ENCODE data around the gene ZMAT5. TPM values are rescaled to one million over a fixed set of nuclear protein-coding genes. Genes with fewer than 3 reads are reported as not detected.
"Not testable (repeated sequence)": the region's sequence is repeated elsewhere in the genome, so short reads cannot be mapped to it uniquely, and the experiment has no call there.

ZMAT5 gene
- total RNA-seq, 1 experiment from 2014 or later, result 36.8 TPM

DNA sequence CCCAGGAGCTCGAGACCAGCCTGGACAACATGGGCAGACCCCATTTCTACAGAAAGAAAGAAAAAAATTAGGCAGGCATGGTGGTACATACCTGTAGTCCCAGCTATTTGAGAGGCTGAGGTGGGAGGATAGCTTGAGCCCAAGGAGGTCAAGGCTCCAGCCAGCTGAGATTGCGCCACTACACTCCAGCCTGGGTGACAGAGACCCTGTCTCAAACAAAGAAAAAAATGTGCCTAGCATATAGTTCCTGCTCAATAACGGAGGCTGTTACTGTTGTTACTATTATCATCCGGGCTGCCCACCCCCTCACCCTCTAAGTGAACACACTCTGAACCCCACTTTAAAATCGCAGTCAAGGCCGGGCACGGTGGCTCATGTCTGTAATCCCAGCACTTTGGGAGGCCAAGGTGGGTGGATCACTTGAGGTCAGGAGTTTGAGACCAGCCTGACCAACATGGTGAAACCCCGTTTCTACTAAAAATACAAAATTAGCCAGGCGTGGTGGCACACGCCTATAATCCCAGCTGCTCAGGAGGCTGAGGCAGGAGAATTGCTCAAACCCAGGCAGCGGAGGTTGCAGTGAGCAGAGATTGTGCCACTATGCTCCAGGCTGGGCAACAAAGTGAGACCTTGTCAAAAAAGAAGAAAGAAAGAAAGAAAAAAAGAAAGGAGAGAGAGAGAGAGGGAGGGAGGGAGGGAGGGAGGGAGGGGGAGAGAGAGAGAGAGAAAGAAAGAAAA is 12.0 kb downstream of the ZMAT5 start:
- H3K4me3 ChIP-seq; H3K27ac ChIP-seq; H3K36me3 ChIP-seq; H3K27me3 ChIP-seq (replicated peaks); H3K9me3 ChIP-seq (replicated peaks); DNase-seq (ENCODE audit: low read depth in 1 of 2, low spot score in 2 of 2): not testable (repeated sequence)
- peaks cover 30% of the 10 kb centered on the region for H3K4me1 ChIP-seq (replicated peaks)

DNA sequence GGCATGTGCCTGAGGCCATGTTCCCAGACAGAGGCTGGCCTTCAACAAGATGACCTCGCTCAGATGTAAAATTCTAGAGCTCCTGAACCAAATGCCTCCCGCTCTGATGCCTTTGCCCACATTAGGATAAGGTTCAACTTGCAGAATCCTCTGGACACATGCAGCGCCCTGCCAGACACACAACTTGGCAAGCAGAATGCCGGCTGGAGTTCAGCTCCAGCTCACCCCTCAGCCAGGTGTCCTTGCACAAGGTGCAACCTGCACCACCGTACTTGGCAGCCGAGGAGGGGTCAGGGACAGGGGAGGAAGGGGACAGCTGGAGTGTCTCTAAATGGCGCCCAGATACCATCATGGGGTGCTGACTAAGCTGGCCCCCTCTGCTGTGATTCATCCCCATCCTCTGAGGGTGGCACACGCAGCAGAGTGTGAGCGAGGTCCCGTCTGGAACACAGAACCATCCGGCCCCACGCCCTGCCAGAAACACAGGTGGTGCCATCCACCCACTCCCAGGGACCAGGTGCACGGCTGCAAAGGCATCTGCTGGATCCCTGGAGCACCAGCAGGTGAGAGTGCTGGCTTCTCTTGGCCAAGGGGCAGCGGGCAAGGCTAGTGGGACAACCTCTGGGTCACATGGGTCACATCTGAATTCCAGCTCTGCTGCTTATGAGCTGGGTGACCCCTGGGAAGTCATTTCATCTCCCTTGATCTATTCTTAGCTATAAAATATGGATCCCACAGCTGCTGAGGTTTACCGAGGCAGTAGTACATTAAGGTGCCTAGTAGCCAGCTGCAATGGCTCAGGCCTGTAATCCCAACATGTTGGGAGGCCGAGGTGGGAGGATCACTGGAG is 12.8 kb downstream of the ZMAT5 start:
- H3K4me1 ChIP-seq (replicated peaks), result peaks cover 22% of the 10 kb centered on the region
- no peak overlapping the region for H3K27ac ChIP-seq
- H3K4me3 ChIP-seq, result no peak overlapping the region
- no peaks in the 10 kb centered on the region for H3K27me3 ChIP-seq (replicated peaks)
- peaks cover 4% of the 10 kb centered on the region for H3K36me3 ChIP-seq
- H3K9me3 ChIP-seq (replicated peaks), result no peaks in the 10 kb centered on the region
- no peak for DNase-seq (ENCODE audit: low read depth in 1 of 2, low spot score in 2 of 2)

DNA sequence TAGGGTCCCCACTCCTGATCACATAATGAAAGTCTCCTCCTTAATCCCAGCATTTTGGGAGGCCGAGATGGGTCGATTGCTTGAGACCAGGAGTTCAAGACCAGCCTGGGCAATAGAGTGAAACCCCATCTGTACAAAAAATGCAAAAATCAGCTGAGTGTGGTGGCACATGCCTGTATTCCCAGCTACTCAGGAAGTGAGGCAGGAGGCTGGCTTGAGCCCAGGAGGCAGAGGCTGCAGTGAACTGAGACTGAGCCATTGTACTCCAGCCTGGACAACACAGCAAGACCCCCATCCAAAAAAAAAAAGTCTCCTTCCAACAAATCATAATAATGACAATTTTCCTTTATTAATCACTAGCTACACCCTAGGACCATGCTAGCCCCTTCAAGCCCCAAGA is 15.1 kb downstream of the ZMAT5 start:
- Histone ChIP-seq H3K4me3 (no peak overlapping the region), H3K27ac (no peak overlapping the region), H3K27me3 (replicated peaks) (no peaks in the 10 kb centered on the region), H3K4me1 (replicated peaks) (peaks cover 6% of the 10 kb centered on the region), H3K36me3 (peaks cover 13% of the 10 kb centered on the region), H3K9me3 (replicated peaks) (no peaks in the 10 kb centered on the region)
- DNase-seq (ENCODE audit: low read depth in 1 of 2, low spot score in 2 of 2), result no peak

GRCh38 chr22:29750559-29751538 is 16.0 kb downstream of the ZMAT5 start:
- no peaks in the 10 kb centered on the region for H3K4me1 ChIP-seq (replicated peaks)
- peaks cover 13% of the 10 kb centered on the region for H3K36me3 ChIP-seq
- no peak for DNase-seq (ENCODE audit: low read depth in 1 of 2, low spot score in 2 of 2)
- H3K27me3 ChIP-seq (replicated peaks), result no peaks in the 10 kb centered on the region
- no peak overlapping the region for H3K4me3 ChIP-seq
- H3K27ac ChIP-seq, result no peak overlapping the region
- no peaks in the 10 kb centered on the region for H3K9me3 ChIP-seq (replicated peaks)

- no peak for DNase-seq (ENCODE audit: low read depth in 1 of 2, low spot score in 2 of 2)
- no peak overlapping the region for H3K27ac ChIP-seq
- H3K9me3 ChIP-seq (replicated peaks), result no peaks in the 10 kb centered on the region
- H3K4me3 ChIP-seq, result no peak overlapping the region
- no peaks in the 10 kb centered on the region for H3K4me1 ChIP-seq (replicated peaks)
- H3K27me3 ChIP-seq (replicated peaks), result no peaks in the 10 kb centered on the region
- peaks cover 17% of the 10 kb centered on the region for H3K36me3 ChIP-seq
Observed at GRCh38 chr22:29750029-29750428, 16.8 kb downstream of the ZMAT5 start.

- H3K9me3 ChIP-seq (replicated peaks), result no peaks in the 10 kb centered on the region
- DNase-seq (ENCODE audit: low read depth in 1 of 2, low spot score in 2 of 2), result peak in 1 of 2 experiments; percentile 37
- H3K4me1 ChIP-seq (replicated peaks), result no peaks in the 10 kb centered on the region
- no peak overlapping the region for H3K4me3 ChIP-seq
- H3K27ac ChIP-seq, result no peak overlapping the region
- H3K36me3 ChIP-seq, result peaks cover 17% of the 10 kb centered on the region
- no peaks in the 10 kb centered on the region for H3K27me3 ChIP-seq (replicated peaks)
Observed at GRCh38 chr22:29748248-29748893, 18.4 kb downstream of the ZMAT5 start.

GRCh38 chr22:29747832-29748231 is 19.0 kb downstream of the ZMAT5 start:
- DNase-seq (ENCODE audit: low read depth in 1 of 2, low spot score in 2 of 2), result no peak
- H3K27me3 ChIP-seq (replicated peaks), result no peaks in the 10 kb centered on the region
- H3K4me1 ChIP-seq (replicated peaks), result no peaks in the 10 kb centered on the region
- H3K4me3 ChIP-seq, result no peak overlapping the region
- H3K27ac ChIP-seq, result no peak overlapping the region
- no peaks in the 10 kb centered on the region for H3K9me3 ChIP-seq (replicated peaks)
- H3K36me3 ChIP-seq, result peaks cover 17% of the 10 kb centered on the region

DNA sequence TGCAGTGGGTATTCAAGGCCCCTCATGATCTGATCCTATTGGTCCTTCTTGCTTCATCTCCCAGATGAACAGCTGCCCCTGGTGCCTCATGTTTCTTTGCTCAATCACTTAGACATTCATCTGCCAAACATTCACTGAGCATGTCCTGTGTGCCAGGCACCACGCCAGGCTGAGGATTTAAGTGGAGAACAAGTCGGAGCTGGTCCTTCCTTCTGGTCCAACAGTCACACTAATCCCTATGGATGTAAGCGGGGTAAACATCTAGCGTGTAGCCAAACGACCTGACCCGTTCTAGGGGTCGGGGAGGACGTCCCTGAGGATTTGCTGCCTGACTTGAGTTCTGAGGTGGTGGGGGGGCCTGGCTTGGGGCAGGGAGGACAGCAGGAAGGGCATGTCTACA is 21.9 kb downstream of the ZMAT5 start:
- Histone ChIP-seq H3K4me3 (no peak overlapping the region), H3K27me3 (replicated peaks) (no peaks in the 10 kb centered on the region), H3K27ac (no peak overlapping the region), H3K9me3 (replicated peaks) (no peaks in the 10 kb centered on the region), H3K4me1 (replicated peaks) (no peaks in the 10 kb centered on the region), H3K36me3 (peaks cover 14% of the 10 kb centered on the region)
- DNase-seq (ENCODE audit: low read depth in 1 of 2, low spot score in 2 of 2), result no peak

DNA sequence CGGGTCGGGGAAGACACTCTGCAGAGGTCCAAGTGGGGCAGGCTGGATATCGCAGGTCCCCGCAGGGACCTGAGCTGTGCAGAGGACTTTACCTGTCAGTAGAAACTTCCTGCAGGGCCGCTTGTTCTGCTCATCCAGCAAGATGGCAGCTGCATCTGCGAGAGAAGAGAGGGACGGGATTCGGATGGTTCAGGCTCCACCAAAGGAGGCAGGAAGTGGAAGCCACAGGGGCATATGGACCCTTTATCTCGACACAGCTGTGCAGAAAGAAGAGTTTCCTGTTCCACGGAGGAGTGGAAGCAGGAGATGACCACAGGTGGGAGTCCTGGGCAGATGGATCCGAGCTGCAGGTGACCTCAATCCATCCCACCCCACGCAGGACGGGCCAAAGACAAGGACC is 24.5 kb downstream of the ZMAT5 start:
- H3K27ac ChIP-seq, result no peak overlapping the region
- no peaks in the 10 kb centered on the region for H3K9me3 ChIP-seq (replicated peaks)
- no peak overlapping the region for H3K4me3 ChIP-seq
- no peak for DNase-seq (ENCODE audit: low read depth in 1 of 2, low spot score in 2 of 2)
- H3K27me3 ChIP-seq (replicated peaks), result no peaks in the 10 kb centered on the region
- no peaks in the 10 kb centered on the region for H3K4me1 ChIP-seq (replicated peaks)
- H3K36me3 ChIP-seq, result peaks cover 12% of the 10 kb centered on the region

DNA sequence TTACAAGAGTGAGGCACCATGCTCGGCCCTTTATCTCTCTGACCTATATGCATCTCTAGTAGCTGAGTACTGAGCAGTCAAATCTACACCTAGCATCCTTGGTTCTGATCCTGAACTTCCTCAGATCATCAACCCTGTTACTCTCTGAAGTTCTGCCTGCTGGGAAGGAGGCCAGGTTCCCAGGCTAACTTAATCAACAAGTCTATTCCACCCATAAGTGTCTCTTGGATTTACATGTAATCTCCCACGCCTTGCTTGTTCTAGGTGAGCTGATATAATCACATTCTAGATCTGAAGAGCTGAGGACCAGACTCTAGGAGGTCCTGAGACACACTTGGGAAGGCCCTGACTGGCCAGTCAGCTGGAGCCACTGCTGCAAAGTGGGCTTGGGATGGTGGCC is 24.9 kb downstream of the ZMAT5 start:
- Histone ChIP-seq H3K27me3 (replicated peaks) (no peaks in the 10 kb centered on the region), H3K9me3 (replicated peaks) (no peaks in the 10 kb centered on the region), H3K27ac (no peak overlapping the region), H3K36me3 (peaks cover 8% of the 10 kb centered on the region), H3K4me3 (no peak overlapping the region), H3K4me1 (replicated peaks) (no peaks in the 10 kb centered on the region)
- no peak for DNase-seq (ENCODE audit: low read depth in 1 of 2, low spot score in 2 of 2)

GRCh38 chr22:29740216-29740615 is 26.6 kb downstream of the ZMAT5 start:
- H3K9me3 ChIP-seq (replicated peaks), result no peaks in the 10 kb centered on the region
- no peak overlapping the region for H3K4me3 ChIP-seq
- H3K27me3 ChIP-seq (replicated peaks), result no peaks in the 10 kb centered on the region
- no peak for DNase-seq (ENCODE audit: low read depth in 1 of 2, low spot score in 2 of 2)
- H3K36me3 ChIP-seq, result 0 out of 2 replicates have a peak, but pooled peaks cover 4% of the 10 kb centered on the region
- H3K4me1 ChIP-seq (replicated peaks), result no peaks in the 10 kb centered on the region
- no peak overlapping the region for H3K27ac ChIP-seq

DNA sequence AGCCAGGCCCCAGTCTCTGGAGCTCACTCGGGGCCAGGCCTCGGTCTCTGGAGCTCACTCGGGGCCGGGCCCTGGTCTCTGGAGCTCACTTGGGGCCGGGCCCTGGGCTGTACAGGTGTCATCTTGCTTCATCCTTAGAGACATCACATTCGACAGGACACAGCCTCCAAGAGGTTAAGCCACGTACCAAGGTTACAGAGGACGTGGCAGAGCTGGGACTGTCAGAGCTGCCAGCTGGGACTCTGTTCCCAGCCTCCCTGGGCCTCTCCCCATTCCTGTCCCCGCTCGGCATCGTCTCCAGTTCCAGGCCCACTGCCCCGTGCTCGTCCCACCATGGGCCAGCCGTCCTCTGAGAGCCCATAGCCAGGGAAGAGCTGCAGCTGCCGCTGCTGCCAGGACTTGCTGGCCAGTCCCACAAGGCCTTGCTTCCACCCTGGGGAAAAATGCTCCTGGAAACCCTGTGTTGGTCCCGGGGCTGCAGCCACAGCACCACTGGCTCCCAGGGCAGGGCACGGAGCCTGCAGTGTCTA is 27.4 kb downstream of the ZMAT5 start:
- Histone ChIP-seq H3K4me1 (replicated peaks) (no peaks in the 10 kb centered on the region), H3K36me3 (0 out of 2 replicates have a peak, but pooled peaks cover 4% of the 10 kb centered on the region), H3K27me3 (replicated peaks) (no peaks in the 10 kb centered on the region), H3K27ac (no peak overlapping the region), H3K9me3 (replicated peaks) (no peaks in the 10 kb centered on the region), H3K4me3 (no peak overlapping the region)
- DNase-seq (ENCODE audit: low read depth in 1 of 2, low spot score in 2 of 2), result no peak

Data from SJSA1 (cell line).